CD4-positive, alpha-beta T cell treated with Interferon alpha-2 for 1 hour (primary cell): ENCODE results near the gene CNTNAP5.

Experiments
- DNase-seq, 2 donors: peaks; one replicate each; pipeline ENCODE4 v3.0.0-alpha.2; 2020 to 2022

CNTNAP5 gene

GRCh38 chr2:124647663-124648062, 622.6 kb downstream of the CNTNAP5 start:
- DNase-seq: no peak

- no peak for DNase-seq
These were observed 623.9 kb downstream of the CNTNAP5 start for GRCh38 chr2:124649001-124649400.

GRCh38 chr2:124652099-124652498, 627.0 kb downstream of the CNTNAP5 start:
- no peak for DNase-seq

- DNase-seq: no peak
These were observed 633.3 kb downstream of the CNTNAP5 start for GRCh38 chr2:124658373-124658772.

- no peak for DNase-seq
These were observed 636.5 kb downstream of the CNTNAP5 start for GRCh38 chr2:124661558-124661957.

GRCh38 chr2:124662946-124663644, 638.0 kb downstream of the CNTNAP5 start:
- no peak for DNase-seq

- DNase-seq: no peak
These were observed 638.5 kb downstream of the CNTNAP5 start for GRCh38 chr2:124663645-124663997.

- no peak for DNase-seq
These were observed 639.3 kb downstream of the CNTNAP5 start for GRCh38 chr2:124664363-124664762.

- no peak for DNase-seq
These were observed 641.9 kb downstream of the CNTNAP5 start for GRCh38 chr2:124666976-124667375.

- no peak for DNase-seq
These were observed 643.1 kb downstream of the CNTNAP5 start for GRCh38 chr2:124668161-124668560.

GRCh38 chr2:124670187-124670586, 645.1 kb downstream of the CNTNAP5 start:
- no peak for DNase-seq

GRCh38 chr2:124678043-124678442, 653.0 kb downstream of the CNTNAP5 start:
- no peak for DNase-seq

GRCh38 chr2:124683536-124684428, 658.7 kb downstream of the CNTNAP5 start:
- no peak for DNase-seq

GRCh38 chr2:124689348-124689747, 664.3 kb downstream of the CNTNAP5 start:
- no peak for DNase-seq

- no peak for DNase-seq
These were observed 667.1 kb downstream of the CNTNAP5 start for GRCh38 chr2:124692216-124692615.

GRCh38 chr2:124692707-124693106, 667.6 kb downstream of the CNTNAP5 start:
- no peak for DNase-seq

GRCh38 chr2:124693156-124693555, 668.1 kb downstream of the CNTNAP5 start:
- no peak for DNase-seq

GRCh38 chr2:124698979-124699565, 674.0 kb downstream of the CNTNAP5 start:
- no peak for DNase-seq

- DNase-seq: no peak
These were observed 677.7 kb downstream of the CNTNAP5 start for GRCh38 chr2:124702777-124703176.

- DNase-seq: no peak
These were observed 679.2 kb downstream of the CNTNAP5 start for GRCh38 chr2:124704071-124704925.

- no peak for DNase-seq
These were observed 683.6 kb downstream of the CNTNAP5 start for GRCh38 chr2:124708661-124709060.

GRCh38 chr2:124713969-124714368, 688.9 kb downstream of the CNTNAP5 start:
- DNase-seq: no peak

GRCh38 chr2:124725187-124725586, 700.1 kb downstream of the CNTNAP5 start:
- DNase-seq: no peak
